ENCODE measurements around the gene PTPRD.
"Not testable (repeated sequence)": the region's sequence is repeated elsewhere in the genome, so short reads cannot be mapped to it uniquely, and the experiment has no call there.

The PTPRD gene

DNA sequence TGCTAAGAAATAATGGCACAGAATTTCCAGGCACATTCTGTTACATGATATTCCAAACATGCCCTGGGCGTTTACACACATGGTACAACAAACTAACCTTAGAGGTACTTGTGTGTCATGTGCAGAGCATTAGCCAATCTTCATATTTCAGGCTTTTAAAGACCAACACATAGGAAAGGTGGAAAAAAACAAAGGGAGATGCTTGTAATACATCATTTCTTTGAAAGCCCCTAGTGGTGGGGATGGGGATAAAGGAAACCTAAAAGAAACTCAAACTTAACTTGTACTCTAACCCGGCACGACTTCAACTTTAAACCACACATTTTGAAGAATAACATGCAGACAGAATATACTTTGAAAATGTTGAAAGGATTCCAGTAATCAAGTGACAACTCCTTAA is 133.6 kb downstream of the PTPRD start:
- no peak for DNase-seq (ENCODE audit: low read depth)

DNA sequence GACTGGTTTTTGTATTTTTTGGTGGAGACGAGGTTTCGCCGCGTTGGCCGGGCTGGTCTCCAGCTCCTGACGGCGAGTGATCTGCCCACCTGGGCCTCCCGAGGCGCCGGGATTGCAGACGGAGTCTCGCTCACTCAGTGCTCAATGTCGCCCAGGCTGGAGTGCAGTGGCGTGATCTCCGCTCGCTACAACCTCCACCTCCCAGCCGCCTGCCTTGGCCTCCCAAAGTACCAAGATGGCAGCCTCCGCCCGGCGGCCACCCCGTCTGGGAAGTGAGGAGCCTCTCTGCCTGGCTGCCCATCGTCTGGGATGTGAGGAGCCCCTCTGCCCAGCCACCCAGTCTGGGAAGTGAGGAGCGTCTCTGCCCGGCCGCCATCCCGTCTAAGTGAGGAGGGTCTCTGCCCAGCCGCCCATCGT is 163.6 kb downstream of the PTPRD start:
- DNase-seq (ENCODE audit: low read depth) = not testable (repeated sequence)

DNA sequence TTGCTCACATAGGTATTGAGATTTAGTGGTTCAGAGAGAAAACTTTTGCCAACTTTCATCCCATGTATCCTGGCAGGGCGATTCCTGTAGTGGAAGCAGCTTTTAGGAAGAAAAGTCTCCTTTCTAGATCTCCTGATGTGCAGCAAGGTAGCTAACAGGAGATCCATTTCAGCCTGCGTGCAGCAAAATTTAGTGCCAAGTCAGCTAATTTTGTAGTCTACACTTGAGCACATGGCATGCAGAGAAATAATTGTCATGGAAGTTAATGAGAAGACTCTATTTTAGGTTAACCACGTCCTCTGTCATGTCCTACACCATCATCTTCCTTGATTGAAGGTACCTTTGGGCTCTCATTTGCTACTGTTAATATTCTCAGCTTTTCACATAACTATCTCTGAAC is 165.8 kb downstream of the PTPRD start:
- no peak for DNase-seq (ENCODE audit: low read depth)

DNA sequence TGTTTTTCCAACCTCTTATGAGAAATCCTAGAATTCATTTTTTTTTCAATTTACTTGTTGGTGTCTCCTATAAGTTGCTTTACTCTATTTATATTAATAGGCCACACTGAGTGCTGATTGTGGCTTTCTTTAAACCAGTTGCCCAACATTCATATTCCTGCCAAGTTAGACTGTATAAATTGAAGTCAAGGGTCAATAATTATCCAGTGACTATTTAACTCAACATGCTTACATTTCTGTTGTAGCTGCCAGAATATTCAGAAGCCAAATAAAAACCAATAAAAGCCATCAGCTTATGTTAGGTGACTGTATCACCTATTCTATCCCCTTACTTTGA is 169.0 kb downstream of the PTPRD start:
- no peak for DNase-seq (ENCODE audit: low read depth)

DNA sequence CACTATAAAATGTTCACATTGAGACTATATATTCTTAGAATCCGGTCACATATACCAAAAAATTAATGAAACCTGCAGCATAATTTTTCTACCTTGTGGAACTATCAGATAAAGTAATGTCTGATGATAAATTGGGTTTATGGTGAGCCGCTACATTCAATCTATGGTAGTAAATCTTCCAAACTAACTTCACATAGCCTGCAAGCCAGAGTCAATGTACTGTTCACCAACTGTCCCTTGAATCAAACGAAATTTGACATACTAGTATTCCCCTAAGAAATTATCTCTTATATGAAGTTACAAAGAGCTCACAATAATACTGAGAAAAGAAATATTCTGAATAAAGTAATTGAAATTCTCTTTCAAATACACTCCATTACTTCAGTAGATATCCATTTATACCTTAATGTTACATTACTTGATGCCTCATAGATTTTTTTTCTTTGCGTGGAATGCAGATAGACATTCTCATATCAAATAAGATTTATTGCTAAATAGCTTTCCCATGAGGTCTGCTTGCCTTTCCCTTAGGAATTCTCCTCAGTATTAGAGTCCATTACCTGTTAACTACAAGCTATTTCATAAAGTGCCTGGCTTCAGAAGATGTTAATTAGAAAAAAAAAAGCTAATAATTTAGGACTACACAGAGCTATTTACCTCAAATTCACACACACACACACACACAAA is 169.5 kb downstream of the PTPRD start:
- DNase-seq (ENCODE audit: low read depth) = no peak

DNA sequence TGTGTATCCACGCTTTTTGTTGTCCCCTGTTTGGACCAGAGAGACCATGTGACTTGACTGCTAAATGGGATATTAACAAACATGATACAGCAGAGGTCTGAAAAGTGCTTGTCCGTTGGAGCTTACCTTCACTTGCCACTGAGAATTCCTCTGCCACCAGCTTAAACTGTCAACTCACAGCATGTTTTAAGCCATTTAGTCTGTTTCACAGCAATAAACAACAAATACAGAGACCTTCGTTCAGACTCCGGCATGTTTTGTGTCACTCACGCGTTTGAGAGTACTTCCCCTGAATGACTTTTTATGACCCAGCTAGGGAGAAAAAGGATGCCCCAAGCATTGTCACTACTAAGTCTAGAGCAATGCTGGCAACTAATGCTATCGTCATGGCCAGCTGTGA is 173.8 kb downstream of the PTPRD start:
- no peak for DNase-seq (ENCODE audit: low read depth)

DNA sequence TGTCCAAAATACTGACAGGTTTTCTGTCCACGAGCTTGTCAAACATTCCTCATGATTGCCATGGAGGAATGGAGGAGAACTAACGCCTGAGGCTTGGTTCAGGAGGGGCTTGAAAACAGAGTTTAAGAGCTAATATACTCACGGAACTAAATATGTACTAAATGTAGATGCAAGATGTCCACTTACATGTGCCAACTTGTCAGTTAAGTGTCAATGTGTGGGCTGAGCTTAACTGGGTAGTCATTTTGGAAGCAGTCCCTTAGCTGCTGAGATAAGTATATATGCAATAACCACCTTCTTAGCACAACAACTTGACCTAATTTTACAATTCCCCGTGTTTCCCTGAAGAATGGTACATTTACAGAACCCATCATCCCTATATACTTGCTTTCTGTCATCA is 176.0 kb downstream of the PTPRD start:
- DNase-seq (ENCODE audit: low read depth) = no peak

DNA sequence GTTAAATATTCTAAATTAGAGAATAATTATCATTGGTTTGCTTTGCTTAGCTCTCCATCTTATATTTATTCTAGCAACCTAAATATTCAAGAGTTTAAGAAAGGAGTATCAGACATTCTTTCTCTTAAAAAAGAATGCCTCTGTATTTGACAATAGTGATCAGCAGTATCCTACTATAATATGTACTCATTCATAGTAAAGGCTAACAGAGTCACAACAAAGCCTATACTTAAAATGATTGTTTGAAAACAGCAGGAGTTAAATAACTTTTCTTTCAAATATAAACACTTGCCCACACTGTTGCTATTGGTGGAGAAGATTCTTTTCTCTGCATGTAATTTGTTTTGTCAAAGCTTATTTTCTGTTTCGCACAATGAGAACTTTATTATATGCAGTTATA is 178.4 kb downstream of the PTPRD start:
- no peak for DNase-seq (ENCODE audit: low read depth)

DNA sequence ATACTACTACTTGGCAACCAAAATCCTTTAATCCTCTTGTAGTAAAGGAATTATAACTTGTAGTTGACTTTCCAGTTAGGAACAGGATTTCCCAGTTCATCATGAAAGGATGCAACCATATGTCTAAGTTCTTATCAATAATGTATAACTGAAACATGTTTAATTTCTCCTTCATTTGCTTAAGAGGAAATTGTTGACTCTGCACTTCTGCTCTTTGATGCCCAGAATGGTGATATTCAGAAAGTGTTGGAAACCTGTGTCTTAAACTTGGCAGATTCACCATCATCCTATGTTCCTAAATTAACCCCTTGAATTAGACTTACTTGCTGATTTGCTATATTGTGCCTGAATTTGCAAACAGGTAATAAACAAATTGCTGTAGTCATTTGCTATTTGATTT is 201.5 kb downstream of the PTPRD start:
- DNase-seq (ENCODE audit: low read depth) = no peak

DNA sequence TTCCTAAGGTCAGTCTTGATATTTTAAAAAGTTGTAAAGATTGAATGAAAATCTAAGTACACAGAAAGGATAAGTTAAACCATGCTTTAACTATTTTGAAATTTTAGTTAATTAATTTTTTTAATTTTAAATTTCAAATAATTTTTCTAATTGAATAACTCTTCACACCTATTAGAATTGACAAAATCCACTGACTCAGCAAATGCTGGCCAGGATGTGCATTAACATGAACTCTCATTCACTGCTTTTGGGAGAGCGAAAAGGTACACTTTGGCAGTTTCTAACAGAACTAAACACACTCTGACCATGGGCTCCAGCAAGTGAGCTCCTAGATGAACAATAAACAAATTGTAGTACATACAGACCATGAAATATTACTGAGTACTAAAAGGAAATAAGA is 209.5 kb downstream of the PTPRD start:
- DNase-seq (ENCODE audit: low read depth) = no peak

DNA sequence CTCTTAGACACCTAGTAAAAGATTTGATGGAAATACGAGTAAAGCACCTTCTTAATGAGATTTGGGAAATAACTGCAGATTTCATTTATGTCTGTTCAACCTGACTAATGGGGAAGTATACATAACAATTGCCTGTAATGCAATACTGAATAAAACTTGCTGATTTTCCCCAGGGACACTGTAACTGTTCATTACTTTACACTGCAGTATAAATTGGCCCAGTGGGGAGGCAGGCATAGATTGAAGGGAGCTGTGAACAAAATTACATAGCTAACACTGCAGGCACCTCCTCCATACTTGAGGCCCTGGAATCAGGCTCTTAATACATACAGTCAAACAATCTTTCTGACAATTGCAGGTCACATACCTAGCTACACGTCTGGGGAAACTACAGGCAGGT is 216.2 kb downstream of the PTPRD start:
- DNase-seq (ENCODE audit: low read depth) = no peak

DNA sequence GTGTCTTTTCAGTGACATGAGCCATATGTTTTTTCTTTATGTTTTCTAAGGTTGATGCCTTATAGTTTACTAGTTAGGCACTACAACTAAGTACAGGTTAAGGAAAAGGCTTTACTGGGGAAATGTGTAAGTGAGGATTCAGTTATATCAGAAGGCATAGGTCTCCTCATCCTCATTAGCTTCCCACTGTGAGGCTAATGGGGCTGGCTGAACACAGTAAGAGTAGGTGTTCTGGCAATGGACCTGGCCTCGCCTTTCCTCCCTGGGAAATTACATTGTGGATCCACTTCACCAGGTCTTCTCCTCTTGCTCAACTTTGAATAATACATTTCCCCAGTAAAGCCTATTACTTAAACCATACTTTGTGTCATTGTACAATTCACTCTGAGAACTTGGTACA is 225.5 kb downstream of the PTPRD start:
- no peak for DNase-seq (ENCODE audit: low read depth)

DNA sequence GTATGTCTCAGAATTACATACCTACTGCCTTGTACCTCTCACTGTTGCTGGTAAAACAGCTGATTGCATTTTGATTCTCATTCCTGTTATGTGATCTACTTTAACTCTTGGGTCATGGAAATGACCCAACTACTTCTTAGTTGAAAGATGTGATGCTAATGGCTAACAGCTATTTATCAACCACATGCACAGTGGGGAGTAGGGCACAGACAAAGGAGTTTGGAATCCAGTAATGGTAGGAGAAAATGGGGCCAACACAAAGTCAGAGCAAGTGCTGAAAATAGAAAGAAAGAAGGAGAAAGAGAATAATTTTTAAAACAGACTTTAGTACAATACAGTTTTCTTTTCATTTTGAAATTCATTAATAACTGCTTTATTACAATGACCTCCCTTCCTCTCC is 241.0 kb downstream of the PTPRD start:
- DNase-seq (ENCODE audit: low read depth) = no peak

DNA sequence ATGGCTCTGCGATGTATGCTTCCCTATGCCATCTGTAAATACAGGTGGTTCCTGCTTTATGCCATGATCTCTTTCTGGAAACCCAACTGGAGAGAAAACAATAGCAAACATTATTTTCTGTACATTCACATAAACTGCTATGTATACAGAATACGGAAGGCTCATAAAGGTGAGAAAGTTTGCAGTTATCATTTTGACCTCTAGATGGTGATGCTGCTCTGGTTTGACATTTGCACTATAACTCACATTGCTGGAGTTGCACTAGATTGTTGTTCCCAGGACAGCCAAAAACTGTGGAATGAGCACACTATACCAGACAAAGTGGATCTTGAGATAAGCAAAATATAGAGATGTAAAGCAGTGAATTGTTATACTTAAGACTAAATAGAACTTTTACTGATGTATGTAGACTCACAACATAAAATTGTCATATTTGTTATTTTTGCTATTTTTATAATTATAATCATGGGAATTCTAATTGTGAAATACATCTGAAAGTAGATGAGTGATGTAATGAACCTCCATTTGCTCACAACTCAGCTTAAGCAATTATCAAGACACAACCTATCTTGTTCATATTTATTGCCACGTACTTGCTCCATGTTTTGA is 246.5 kb downstream of the PTPRD start:
- DNase-seq (ENCODE audit: low read depth) = peak; percentile 6

DNA sequence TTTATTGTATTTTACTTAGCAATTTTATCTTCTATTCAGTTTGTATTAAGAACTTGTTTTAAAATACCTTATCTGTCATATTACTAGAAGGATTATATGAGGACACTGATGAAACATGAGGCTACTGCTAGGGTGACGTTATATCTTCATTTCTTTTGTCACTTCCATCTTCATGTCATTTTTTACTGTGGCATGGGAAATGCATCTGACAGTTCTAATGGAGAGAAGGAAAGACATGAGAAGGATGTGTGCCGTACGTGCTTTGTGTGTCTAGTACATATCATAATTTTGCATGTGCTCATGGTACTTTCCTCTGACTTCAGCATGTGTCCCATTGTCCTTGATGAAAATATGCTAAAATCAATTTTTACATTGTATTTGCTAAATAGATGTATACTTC is 258.2 kb downstream of the PTPRD start:
- DNase-seq (ENCODE audit: low read depth) = no peak

DNA sequence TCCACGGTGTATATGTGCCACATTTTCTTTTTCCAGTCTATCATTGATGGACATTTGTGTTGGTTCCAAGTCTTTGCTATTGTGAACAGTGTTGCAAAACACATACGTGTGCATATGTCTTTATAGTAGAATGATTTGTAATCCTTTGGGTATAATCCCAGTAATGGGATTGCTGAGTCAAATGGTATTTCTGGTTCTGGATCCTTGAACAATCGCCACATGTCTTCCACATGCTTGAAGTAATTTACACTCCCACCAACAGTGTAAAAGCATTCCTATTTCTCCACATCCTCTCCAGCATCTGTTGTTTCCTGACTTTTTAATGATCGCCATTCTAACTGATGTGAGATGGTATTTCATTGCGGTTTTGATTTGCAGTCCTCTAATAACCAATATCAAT is 267.2 kb downstream of the PTPRD start:
- DNase-seq (ENCODE audit: low read depth) = not testable (repeated sequence)

DNA sequence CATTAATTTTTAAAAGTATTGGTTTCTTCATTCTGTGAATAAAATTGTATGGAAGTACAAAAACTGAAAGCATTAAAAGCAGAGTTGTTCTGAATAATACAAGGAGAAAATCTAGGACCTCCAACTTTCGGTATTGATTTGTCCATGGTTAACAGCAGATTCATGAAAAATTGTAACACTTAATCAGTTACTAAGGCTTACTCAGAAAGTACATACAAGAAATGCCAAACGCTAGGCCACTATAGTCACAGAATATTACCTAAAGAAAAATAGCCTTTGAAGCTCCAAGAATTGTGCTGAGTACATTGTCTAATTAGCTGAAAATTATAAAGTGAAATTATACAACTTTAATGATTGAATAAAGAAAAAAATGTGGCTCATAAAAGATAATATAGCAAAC is 271.7 kb downstream of the PTPRD start:
- no peak for DNase-seq (ENCODE audit: low read depth)

DNA sequence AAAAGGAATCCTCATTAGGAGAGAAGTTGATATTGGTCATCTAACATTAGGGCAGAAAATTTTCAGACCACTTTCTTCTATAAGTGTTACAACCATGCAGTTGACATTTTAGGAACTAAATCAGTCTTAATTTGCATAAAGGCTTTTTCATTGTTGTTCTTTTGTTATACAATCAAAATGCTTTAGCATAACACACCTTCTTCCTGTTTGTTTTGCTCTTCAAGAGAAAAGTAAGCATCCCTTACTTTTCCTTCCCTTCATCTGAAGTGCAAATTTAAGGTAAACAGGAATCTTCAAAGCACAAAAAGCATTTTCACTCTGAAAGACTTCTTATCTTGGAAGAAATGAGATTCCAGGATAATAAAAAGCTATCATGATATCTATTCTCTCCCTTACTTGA is 273.6 kb downstream of the PTPRD start:
- DNase-seq (ENCODE audit: low read depth) = no peak

DNA sequence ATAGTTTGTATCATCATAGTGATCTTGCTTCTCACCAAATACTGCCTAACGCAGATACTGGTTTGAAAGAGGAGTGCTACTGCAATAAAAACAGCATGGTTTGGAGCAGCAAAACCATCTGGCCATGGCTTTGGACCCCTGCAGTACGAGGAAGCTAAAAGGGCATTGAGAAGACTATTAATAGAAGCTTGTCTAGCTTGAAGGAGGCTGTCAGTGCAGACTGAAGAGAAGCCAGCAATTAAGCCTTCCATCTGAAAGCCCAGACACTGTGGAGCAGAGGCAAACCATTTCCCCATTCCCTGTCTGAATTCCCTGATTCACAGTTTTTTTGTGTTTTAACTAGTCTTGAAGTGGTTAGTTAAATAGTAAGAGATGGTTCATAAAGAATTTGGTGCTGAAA is 281.6 kb downstream of the PTPRD start:
- DNase-seq (ENCODE audit: low read depth) = no peak

DNA sequence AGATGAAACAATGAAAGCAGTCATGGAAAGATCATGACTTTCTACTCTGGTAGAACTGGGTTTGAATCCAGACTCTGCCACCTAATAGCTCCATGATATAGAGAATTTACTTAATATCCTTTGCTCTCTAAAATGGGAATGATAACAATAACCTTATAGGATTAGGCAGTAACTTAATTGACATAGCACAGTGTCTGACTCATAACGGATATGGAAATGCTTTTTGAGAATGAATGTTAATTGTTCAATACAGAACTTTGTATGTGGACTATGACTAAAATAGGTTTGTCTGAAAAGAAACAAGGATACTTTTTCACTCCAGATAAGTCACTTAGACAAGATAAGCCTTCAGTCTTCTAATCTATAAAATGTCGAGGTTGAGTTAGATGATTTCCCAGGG is 330.7 kb downstream of the PTPRD start:
- no peak for DNase-seq (ENCODE audit: low read depth)

DNA sequence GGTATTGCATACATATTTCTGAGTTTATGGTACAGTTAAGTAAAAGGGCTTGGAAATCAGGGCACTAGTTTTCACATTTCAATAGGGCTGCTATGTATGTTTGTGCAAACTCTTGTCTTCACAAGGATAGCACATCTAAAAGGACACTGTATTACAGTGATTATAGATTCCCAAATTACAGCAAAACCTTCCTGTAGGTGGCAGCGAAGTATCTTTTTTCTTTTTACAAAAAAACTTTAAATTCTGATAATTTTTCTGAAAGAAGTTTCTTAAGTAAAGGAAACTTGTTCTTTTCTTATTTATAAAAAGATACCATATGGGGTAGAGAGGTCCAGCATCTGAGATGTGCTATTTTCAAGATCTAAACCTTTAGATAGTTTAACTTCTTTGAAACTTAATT is 337.8 kb downstream of the PTPRD start:
- DNase-seq (ENCODE audit: low read depth) = no peak

DNA sequence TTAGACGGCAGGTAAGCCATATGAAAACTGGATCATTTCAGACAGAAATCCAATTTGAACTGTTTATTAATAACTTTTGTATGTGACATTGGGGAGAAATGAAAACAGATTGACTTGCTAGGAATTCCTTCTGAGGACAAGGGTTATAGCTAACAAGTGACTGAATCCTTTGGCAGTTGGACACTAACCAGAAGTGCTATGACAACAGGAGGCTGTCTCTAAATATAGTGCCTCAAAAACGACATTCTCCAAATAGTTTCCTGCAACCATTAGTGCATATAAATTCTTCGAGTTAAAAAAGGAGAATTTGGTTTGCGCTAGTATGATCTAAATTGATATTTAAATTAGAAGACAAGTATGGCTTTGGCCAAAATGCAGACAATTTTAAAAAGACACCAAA is 338.6 kb downstream of the PTPRD start:
- peak; percentile 15 for DNase-seq (ENCODE audit: low read depth)

DNA sequence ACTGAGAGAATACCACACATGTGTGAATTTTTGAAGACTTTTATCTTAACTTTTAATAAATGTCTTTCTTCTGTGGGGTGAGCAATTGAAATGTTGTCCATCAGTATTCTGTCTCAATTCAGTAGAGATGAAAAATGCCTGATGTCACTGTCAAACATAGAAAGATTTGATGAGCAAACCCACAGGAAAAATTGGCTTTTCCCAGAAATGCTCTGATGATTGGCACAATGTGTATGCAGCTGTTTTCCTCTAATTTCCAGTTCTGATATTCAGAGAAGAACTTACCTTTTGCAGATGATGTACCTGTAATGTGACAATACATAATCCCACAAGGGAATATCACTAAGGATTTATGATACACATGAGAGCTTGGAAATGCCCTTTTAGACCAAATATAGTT is 340.0 kb downstream of the PTPRD start:
- DNase-seq (ENCODE audit: low read depth) = no peak
